Left lung (tissue), 10 donors: ENCODE measurements around the gene SRGN. TPM values are rescaled to one million over a fixed set of nuclear protein-coding genes. Genes with fewer than 3 reads are reported as not detected.

Source experiments
- ATAC-seq: fragments of 200-7000 bp; cut with Tn5 transposase; one replicate; pipeline ENCODE4 v1.9.1; 2020; ENCODE audit warnings: moderate library complexity
- DNase-seq, 4 donors: peaks; one replicate each; pipeline ENCODE4 v3.0.0-alpha.2; 2013 to 2020
- H3K27ac ChIP-seq, 2 donors: fragments of 200-600 bp; sonication (generic) in 1 of 2; one replicate each; pipeline versions ENCODE4 v1.5.0 to v1.8.0; 2020 to 2021
- H3K27me3 ChIP-seq, 2 donors: fragments of 200-600 bp; sonication (generic) in 1 of 2; one replicate each; pipeline versions ENCODE4 v1.5.0 to v1.8.0; 2020 to 2021
- H3K36me3 ChIP-seq, 2 donors: fragments of 200-600 bp; sonication (generic) in 1 of 2; one replicate each; pipeline versions ENCODE4 v1.5.0 to v1.8.0; 2020 to 2021
- H3K4me1 ChIP-seq, 2 donors: fragments of 200-600 bp; one replicate each; pipeline ENCODE4 v1.8.0; 2021
- H3K4me3 ChIP-seq, 2 donors: fragments of 200-600 bp; sonication (generic) in 1 of 2; one replicate each; pipeline versions ENCODE4 v1.5.0 to v1.8.0; 2020 to 2021; ENCODE audit warnings: mild to moderate bottlenecking in 1 of 2
- H3K9me3 ChIP-seq, 2 donors: fragments of 200-600 bp; sonication (generic) in 1 of 2; one replicate each; pipeline versions ENCODE4 v1.5.0 to v1.8.0; 2020 to 2021
- CTCF ChIP-seq, 2 donors: fragments of 200-600 bp; sonication (generic) in 1 of 2; IDR thresholded peaks; one replicate each; pipeline versions ENCODE4 v1.5.0 to v1.8.0; 2021; ENCODE audit warnings: antibody characterized with exemption in 2 of 2
- intact Hi-C, 2 donors: fragments of 100-400 bp; cut with DNase I; formaldehyde crosslinking; loops; one replicate each; pipeline versions ENCODE4 v1.11.2 to v1.14.2; 2022
- polyA plus RNA-seq, 6 donors: library from polyadenylated mRNA; unstranded; fragments of 120-200 nt; gene quantifications; one replicate each; pipeline ENCODE4 v1.2.1, GENCODE V29; 2013; ENCODE audit not compliant: insufficient read length in 6 of 6
- total RNA-seq, 2 donors: library from RNA; stranded (reverse); fragmentation: NEBNext Ultra II Directional; extraction: Animal tissue kit (Norgen Biotek cat#: 25700); gene quantifications; one replicate each; pipeline ENCODE4 v1.2.1, GENCODE V29; 2021
- donor health status: DM: no; HTN: yes; CAD: no.
- donor health status: DM: no; HTN: no; CAD: no.

Gene SRGN
- total and polyA plus RNA-seq, 8 donors, result 25.7 to 533 (median 36.1) TPM

GRCh38 chr10:69097729-69098128 lies 9.8 kb downstream of the SRGN start:
- H3K36me3 ChIP-seq, result peaks cover 0 to 61% of the 10 kb centered on the region in 2 donors
- DNase-seq (no peak), ATAC-seq (no peak)
- no peak for TF ChIP-seq CTCF (IDR thresholded peaks at IDR 0.05)
- no peaks in the 10 kb centered on the region for H3K27me3 ChIP-seq
- no peak overlapping the region for H3K27ac ChIP-seq
- no peaks in the 10 kb centered on the region for H3K9me3 ChIP-seq
- H3K4me1 ChIP-seq, result peaks cover 0 to 87% of the 10 kb centered on the region in 2 donors
- H3K4me3 ChIP-seq, result no peak overlapping the region
- intact Hi-C loops, result no loop called here

- no peak for TF ChIP-seq CTCF (IDR thresholded peaks at IDR 0.05)
- no peak overlapping the region for H3K4me3 ChIP-seq
- intact Hi-C loops, result no loop called here
- H3K27ac ChIP-seq, result peak overlapping the region in 1 of 2 donors; percentile 59
- ATAC-seq (no peak), DNase-seq (no peak)
- no peaks in the 10 kb centered on the region for H3K27me3 ChIP-seq
- H3K4me1 ChIP-seq, result peaks cover 0 to 74% of the 10 kb centered on the region in 2 donors
- H3K9me3 ChIP-seq, result no peaks in the 10 kb centered on the region
- peaks cover 0 to 83% of the 10 kb centered on the region in 2 donors for H3K36me3 ChIP-seq
Observed at GRCh38 chr10:69100136-69100872, 12.4 kb downstream of the SRGN start.

- Histone ChIP-seq H3K4me1 (peaks cover 0 to 62% of the 10 kb centered on the region in 2 donors), H3K36me3 (peaks cover 0 to 88% of the 10 kb centered on the region in 2 donors), H3K9me3 (no peaks in the 10 kb centered on the region), H3K27ac (peak overlapping the region in 1 of 2 donors; percentile 59), H3K4me3 (no peak overlapping the region), H3K27me3 (no peaks in the 10 kb centered on the region)
- ATAC-seq, result peak; percentile 38
- intact Hi-C loops, result no loop called here
- peak in 1 of 4 donors; percentile 44 for DNase-seq
- TF ChIP-seq CTCF (IDR thresholded peaks at IDR 0.05), result no peak
Observed at GRCh38 chr10:69101451-69102095, 13.7 kb downstream of the SRGN start.

GRCh38 chr10:69102440-69102839 lies 14.5 kb downstream of the SRGN start:
- peaks cover 0 to 55% of the 10 kb centered on the region in 2 donors for H3K4me1 ChIP-seq
- intact Hi-C loops, result no loop called here
- H3K27ac ChIP-seq, result peak overlapping the region in 1 of 2 donors; percentile 59
- no peaks in the 10 kb centered on the region for H3K27me3 ChIP-seq
- peaks cover 0 to 79% of the 10 kb centered on the region in 2 donors for H3K36me3 ChIP-seq
- DNase-seq (no peak), ATAC-seq (no peak)
- no peak overlapping the region for H3K4me3 ChIP-seq
- no peaks in the 10 kb centered on the region for H3K9me3 ChIP-seq
- TF ChIP-seq CTCF (IDR thresholded peaks at IDR 0.05), result no peak

- no peak for ATAC-seq
- Histone ChIP-seq H3K27ac (peak overlapping the region in 1 of 2 donors; percentile 35), H3K27me3 (no peaks in the 10 kb centered on the region), H3K36me3 (peaks cover 0 to 66% of the 10 kb centered on the region in 2 donors), H3K4me3 (no peak overlapping the region), H3K4me1 (peaks cover 0 to 51% of the 10 kb centered on the region in 2 donors), H3K9me3 (no peaks in the 10 kb centered on the region)
- TF ChIP-seq CTCF (IDR thresholded peaks at IDR 0.05), result no peak
- intact Hi-C loops, result no loop called here
- DNase-seq, result no peak
Observed at GRCh38 chr10:69103784-69104183, 15.9 kb downstream of the SRGN start.
